Measurements from ENCODE around the gene IMMP2L.

- no peak for TF ChIP-seq CTCF (IDR thresholded peaks at IDR 0.05)
- no peak for TF ChIP-seq POLR2A (IDR thresholded peaks at IDR 0.05)
Measured at GRCh38 chr7:111173990-111174389, 388.3 kb downstream of the IMMP2L start.

Measured in body of pancreas (tissue), 4 donors.